ENCODE data around the gene ZFC3H1. TPM values are rescaled to one million over a fixed set of nuclear protein-coding genes. Genes with fewer than 3 reads are reported as not detected.

ZFC3H1 gene
- polyA plus RNA-seq, 1 donor (not counting 4 experiments of a cell fraction or from before 2014, with no cell fraction given), result 56.3 TPM

GRCh38 chr12:71602761-71603577 is 60.7 kb downstream of the ZFC3H1 start:
- Histone ChIP-seq H3K79me2 (ENCODE audit: control insufficient read depth, insufficient read depth, low read length) (no peaks in the 10 kb centered on the region), H4K20me1 (ENCODE audit: control insufficient read depth, extremely low read depth, insufficient read depth, low read length) (no peaks in the 10 kb centered on the region), H3K36me3 (ENCODE audit: control insufficient read depth in 2 of 2, extremely low read depth in 1 of 2, insufficient read depth in 2 of 2, low read length in 2 of 2) (peaks cover 4 to 9% of the 10 kb centered on the region in 2 experiments), H3K27ac (ENCODE audit: control insufficient read depth, insufficient read depth, low read length) (no peak overlapping the region), H3K27me3 (ENCODE audit: control insufficient read depth, extremely low read depth, insufficient read depth, low read length) (no peaks in the 10 kb centered on the region), H2AFZ (ENCODE audit: control insufficient read depth, low read length) (no peak overlapping the region), H3K9ac (ENCODE audit: control insufficient read depth, extremely low read depth, insufficient read depth, low read length) (no peak overlapping the region), H3K4me1 (ENCODE audit: control insufficient read depth, extremely low read depth, insufficient read depth, low read length) (no peaks in the 10 kb centered on the region), H3K4me3 (ENCODE audit: control insufficient read depth in 2 of 3, extremely low read depth in 1 of 3, insufficient read depth in 2 of 3, low read depth in 1 of 3, low read length in 3 of 3) (no peak overlapping the region), H3K9me3 (ENCODE audit: control insufficient read depth, low read depth, low read length) (no peaks in the 10 kb centered on the region), H3K9me1 (ENCODE audit: control insufficient read depth, extremely low read depth, insufficient read depth, low read length) (no peaks in the 10 kb centered on the region), H3K4me2 (ENCODE audit: control insufficient read depth, extremely low read depth, insufficient read depth, low read depth, low read length) (no peak overlapping the region)
- DNase-seq (ENCODE audit: low read depth, low spot score), result no peak
- dilution Hi-C loops (cut with MboI; ENCODE audit: extremely low pct_ligation_motif_present, low sequenced_read_pairs), result no loop called here
- no peak for FAIRE-seq
- TF ChIP-seq EZH2 (IDR thresholded peaks at IDR 0.05; ENCODE audit: low read length) (no peak), CTCF (optimal IDR thresholded peaks at IDR 0.05 in 1 of 3, IDR thresholded peaks at IDR 0.05 in 1 of 3, conservative IDR thresholded peaks at IDR 0.05 in 1 of 3; ENCODE audit: extremely low read depth in 1 of 3, insufficient read depth in 2 of 3, low read length in 3 of 3) (no peak)

GRCh38 chr12:71601546-71601945 is 62.1 kb downstream of the ZFC3H1 start:
- FAIRE-seq (no peak), DNase-seq (ENCODE audit: low read depth, low spot score) (no peak)
- Histone ChIP-seq H3K9ac (ENCODE audit: control insufficient read depth, extremely low read depth, insufficient read depth, low read length) (no peak overlapping the region), H3K4me2 (ENCODE audit: control insufficient read depth, extremely low read depth, insufficient read depth, low read depth, low read length) (no peak overlapping the region), H3K27me3 (ENCODE audit: control insufficient read depth, extremely low read depth, insufficient read depth, low read length) (no peaks in the 10 kb centered on the region), H4K20me1 (ENCODE audit: control insufficient read depth, extremely low read depth, insufficient read depth, low read length) (no peaks in the 10 kb centered on the region), H3K4me1 (ENCODE audit: control insufficient read depth, extremely low read depth, insufficient read depth, low read length) (no peaks in the 10 kb centered on the region), H3K36me3 (ENCODE audit: control insufficient read depth in 2 of 2, extremely low read depth in 1 of 2, insufficient read depth in 2 of 2, low read length in 2 of 2) (peaks cover 0 to 6% of the 10 kb centered on the region in 2 experiments), H3K79me2 (ENCODE audit: control insufficient read depth, insufficient read depth, low read length) (no peaks in the 10 kb centered on the region), H3K9me1 (ENCODE audit: control insufficient read depth, extremely low read depth, insufficient read depth, low read length) (no peaks in the 10 kb centered on the region), H3K4me3 (ENCODE audit: control insufficient read depth in 2 of 3, extremely low read depth in 1 of 3, insufficient read depth in 2 of 3, low read depth in 1 of 3, low read length in 3 of 3) (no peak overlapping the region), H2AFZ (ENCODE audit: control insufficient read depth, low read length) (no peak overlapping the region), H3K27ac (ENCODE audit: control insufficient read depth, insufficient read depth, low read length) (no peak overlapping the region), H3K9me3 (ENCODE audit: control insufficient read depth, low read depth, low read length) (no peaks in the 10 kb centered on the region)
- TF ChIP-seq EZH2 (IDR thresholded peaks at IDR 0.05; ENCODE audit: low read length) (no peak), CTCF (optimal IDR thresholded peaks at IDR 0.05 in 1 of 3, IDR thresholded peaks at IDR 0.05 in 1 of 3, conservative IDR thresholded peaks at IDR 0.05 in 1 of 3; ENCODE audit: extremely low read depth in 1 of 3, insufficient read depth in 2 of 3, low read length in 3 of 3) (no peak)
- dilution Hi-C loops (cut with MboI; ENCODE audit: extremely low pct_ligation_motif_present, low sequenced_read_pairs), result no loop called here

Data from keratinocyte (primary cell).